ENCODE measurements around the gene CCDC8. TPM values are rescaled to one million over a fixed set of nuclear protein-coding genes. Genes with fewer than 3 reads are reported as not detected.
"Not testable (repeated sequence)": the region's sequence is repeated elsewhere in the genome, so short reads cannot be mapped to it uniquely, and the experiment has no call there.

The CCDC8 gene
- polyA plus RNA-seq, 1 of the 3 experiments (the other 2 are of a cell fraction): 0.03 TPM

DNA sequence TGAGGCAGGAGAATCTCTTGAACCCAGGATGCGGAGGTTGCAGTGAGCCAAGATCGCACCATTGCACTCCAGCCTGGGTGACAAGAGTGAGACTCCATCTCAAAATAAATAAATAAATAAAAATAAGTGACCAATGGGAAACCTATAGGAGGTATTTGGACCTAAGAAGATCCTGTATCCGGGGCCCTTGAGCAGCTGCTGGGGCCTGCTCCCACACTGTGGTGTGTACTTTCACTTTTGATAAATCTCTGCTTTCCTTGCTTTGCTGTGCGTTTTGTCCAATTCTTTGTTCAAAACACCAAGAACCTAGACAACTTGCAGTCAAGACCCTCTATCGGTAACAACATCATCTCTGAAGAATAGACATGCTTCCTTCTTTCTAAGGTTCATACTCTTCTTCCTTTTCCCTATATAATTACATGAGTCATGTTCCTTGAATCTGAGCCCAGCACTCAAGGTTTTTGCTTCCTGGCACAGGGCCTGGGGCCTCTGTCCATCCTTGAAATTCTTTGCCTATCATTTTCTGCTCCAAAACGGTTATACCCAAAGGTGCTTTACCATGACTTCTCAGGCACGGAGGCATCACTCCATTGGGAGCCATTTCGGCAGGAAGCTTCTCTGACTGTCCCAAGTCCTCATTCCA, 29.6 kb upstream of the CCDC8 start (continued):
- TF ChIP-seq MEF2A (IDR thresholded peaks at IDR 0.05; ENCODE audit: borderline replicate concordance, low read depth) (no peak), FOSL2 (IDR thresholded peaks at IDR 0.05; ENCODE audit: borderline replicate concordance, low read depth) (peak; percentile 76), SMC3 (IDR thresholded peaks at IDR 0.05; ENCODE audit: low read depth, low read length) (no peak), PBX3 (IDR thresholded peaks at IDR 0.05) (peak; percentile 47), YY1 (IDR thresholded peaks at IDR 0.05; ENCODE audit: low read depth) (no peak), SIN3A (IDR thresholded peaks at IDR 0.05; ENCODE audit: borderline replicate concordance, low read depth, low read length) (no peak), NFIC (IDR thresholded peaks at IDR 0.05; ENCODE audit: borderline replicate concordance) (peak; percentile 92), GABPA (IDR thresholded peaks at IDR 0.05; ENCODE audit: low read depth) (no peak)

GRCh38 chr19:46441866-46442265, 28.5 kb upstream of the CCDC8 start:
- DNase-seq: no peak
- CTCF ChIA-PET: interaction anchor here (0.7 to 2.0 kb wide), 2 partner anchors 46 to 95 kb away, joined by 3 to 4 read pairs; no protein-coding TSS in a partner anchor

DNA sequence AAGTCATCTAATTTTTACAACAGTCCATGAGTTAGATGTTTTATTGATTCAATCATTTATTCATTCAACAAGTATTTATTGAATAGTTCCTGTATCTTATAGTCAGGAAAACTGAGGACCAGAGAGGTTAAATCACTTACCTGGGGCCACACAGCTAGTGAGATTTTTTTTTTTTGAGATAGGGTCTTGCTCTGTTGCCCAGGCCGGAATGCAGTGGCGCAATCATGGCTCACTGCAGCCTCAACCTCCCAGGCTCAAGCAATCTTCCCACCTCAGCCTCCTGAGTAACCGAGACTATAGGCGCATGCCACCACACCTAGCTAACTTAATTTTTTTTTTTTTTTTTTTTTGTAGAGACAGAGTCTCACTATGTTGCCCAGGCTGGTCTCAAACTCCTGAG, 22.3 kb upstream of the CCDC8 start:
- CTCF ChIA-PET: interaction anchor here (1.3 kb wide), 1 partner anchor 40 kb away, joined by 3 read pairs; no protein-coding TSS in a partner anchor
- H3K4me3 ChIP-seq (ENCODE audit: low read depth in 2 of 2, low read length in 1 of 2); H3K27me3 ChIP-seq (ENCODE audit: insufficient read depth); H3K79me2 ChIP-seq (ENCODE audit: insufficient read depth); H3K9me2 ChIP-seq; H3K27ac ChIP-seq (ENCODE audit: low read depth in 2 of 2, low read length in 1 of 2); H3K4me2 ChIP-seq; DNase-seq; H3K4me1 ChIP-seq (ENCODE audit: control insufficient read depth in 1 of 2, insufficient read depth in 2 of 2, low read depth in 1 of 2, low read length in 1 of 2); H3K36me3 ChIP-seq (replicated peaks in 1 of 2; ENCODE audit: control insufficient read depth in 1 of 2, insufficient read depth in 2 of 2, low read length in 1 of 2); POLR2A ChIA-PET; H3K9me3 ChIP-seq; H3F3A ChIP-seq (replicated peaks; ENCODE audit: insufficient read depth); H2AFZ ChIP-seq (ENCODE audit: low read depth); H4K20me1 ChIP-seq (ENCODE audit: insufficient read depth); H3K9ac ChIP-seq: not testable (repeated sequence)
- 93% methylated on average over 4 of the region's 4 CpGs for WGBS (ENCODE audit: low lambda C conversion rate)

More at GRCh38 chr19:46441866-46442265, 28.5 kb upstream of the CCDC8 start:
- Histone ChIP-seq H3K27me3 (ENCODE audit: insufficient read depth) (no peaks in the 10 kb centered on the region), H3K9me3 (no peaks in the 10 kb centered on the region), H4K20me1 (ENCODE audit: insufficient read depth) (no peaks in the 10 kb centered on the region), H3K4me2 (no peak overlapping the region), H3K79me2 (ENCODE audit: insufficient read depth) (no peaks in the 10 kb centered on the region), H3K9ac (no peak overlapping the region), H3K36me3 (replicated peaks in 1 of 2; ENCODE audit: control insufficient read depth in 1 of 2, insufficient read depth in 2 of 2, low read length in 1 of 2) (no peaks in the 10 kb centered on the region), H3K9me2 (no peaks in the 10 kb centered on the region), H3K4me3 (ENCODE audit: low read depth in 2 of 2, low read length in 1 of 2) (no peak overlapping the region), H2AFZ (ENCODE audit: low read depth) (no peak overlapping the region), H3K4me1 (ENCODE audit: control insufficient read depth in 1 of 2, insufficient read depth in 2 of 2, low read depth in 1 of 2, low read length in 1 of 2) (0 out of 4 replicates have a peak, but pooled peaks cover 0 to 5% of the 10 kb centered on the region in 2 experiments), H3F3A (replicated peaks; ENCODE audit: insufficient read depth) (peaks cover 5% of the 10 kb centered on the region), H3K27ac (ENCODE audit: low read depth in 2 of 2, low read length in 1 of 2) (no peak overlapping the region)
- TF ChIP-seq GABPA (IDR thresholded peaks at IDR 0.05; ENCODE audit: low read depth): no peak
- no peak for TF ChIP-seq FOXM1 (IDR thresholded peaks at IDR 0.05; ENCODE audit: low read depth)
- TF ChIP-seq RAD21 (IDR thresholded peaks at IDR 0.05; ENCODE audit: low read length): no peak
- TF ChIP-seq RFX5 (IDR thresholded peaks at IDR 0.05; ENCODE audit: low read length): no peak
- WGBS (ENCODE audit: low lambda C conversion rate): 71% methylated on average over 1 of the region's 1 CpG
- POLR2A ChIA-PET: no interaction called here

Measured in SK-N-SH (cell line).